ENCODE results near the gene ADD3. TPM values are rescaled to one million over a fixed set of nuclear protein-coding genes. Genes with fewer than 3 reads are reported as not detected.
A peak's percentile ranks its signal among the peaks of the same experiment; 100 is the strongest.

Gene ADD3
- total and polyA plus RNA-seq, 2 experiments from 2014 or later = 96.9 to 114 TPM

- Histone ChIP-seq H3K36me3 (no peaks in the 10 kb centered on the region), H3K27ac (no peak overlapping the region), H3K9me3 (ENCODE audit: low read depth) (no peaks in the 10 kb centered on the region), H3K4me3 (no peak overlapping the region), H3K27me3 (no peaks in the 10 kb centered on the region), H3K4me1 (ENCODE audit: low read depth) (peaks cover 17% of the 10 kb centered on the region)
- DNase-seq (ENCODE audit: low read depth in 1 of 2, low spot score in 1 of 2) = peak in 1 of 2 donors; percentile 69
- no peak for TF ChIP-seq CTCF (IDR thresholded peaks at IDR 0.05; ENCODE audit: low read depth, low read length)
Measured at GRCh38 chr10:110056822-110057221, 49.0 kb downstream of the ADD3 start.

GRCh38 chr10:110057456-110057855, 49.7 kb downstream of the ADD3 start:
- H3K9me3 ChIP-seq (ENCODE audit: low read depth) = no peaks in the 10 kb centered on the region
- peaks cover 17% of the 10 kb centered on the region for H3K4me1 ChIP-seq (ENCODE audit: low read depth)
- TF ChIP-seq CTCF (IDR thresholded peaks at IDR 0.05; ENCODE audit: low read depth, low read length) = no peak
- no peaks in the 10 kb centered on the region for H3K27me3 ChIP-seq
- DNase-seq (ENCODE audit: low read depth in 1 of 2, low spot score in 1 of 2) = no peak
- no peak overlapping the region for H3K27ac ChIP-seq
- H3K36me3 ChIP-seq = no peaks in the 10 kb centered on the region
- no peak overlapping the region for H3K4me3 ChIP-seq

- Histone ChIP-seq H3K9me3 (ENCODE audit: low read depth) (no peaks in the 10 kb centered on the region), H3K27me3 (no peaks in the 10 kb centered on the region), H3K4me1 (ENCODE audit: low read depth) (peaks cover 23% of the 10 kb centered on the region), H3K27ac (no peak overlapping the region), H3K4me3 (no peak overlapping the region), H3K36me3 (no peaks in the 10 kb centered on the region)
- TF ChIP-seq CTCF (IDR thresholded peaks at IDR 0.05; ENCODE audit: low read depth, low read length) = no peak
- no peak for DNase-seq (ENCODE audit: low read depth in 1 of 2, low spot score in 1 of 2)
Measured at GRCh38 chr10:110058212-110058611, 50.4 kb downstream of the ADD3 start.

GRCh38 chr10:110059925-110060324, 52.1 kb downstream of the ADD3 start:
- DNase-seq (ENCODE audit: low read depth in 1 of 2, low spot score in 1 of 2) = peak; percentile 31 to 68
- Histone ChIP-seq H3K9me3 (ENCODE audit: low read depth) (no peaks in the 10 kb centered on the region), H3K27ac (peak overlapping the region; percentile 54), H3K27me3 (no peaks in the 10 kb centered on the region), H3K36me3 (no peaks in the 10 kb centered on the region), H3K4me3 (no peak overlapping the region), H3K4me1 (ENCODE audit: low read depth) (peaks cover 23% of the 10 kb centered on the region)
- no peak for TF ChIP-seq CTCF (IDR thresholded peaks at IDR 0.05; ENCODE audit: low read depth, low read length)

- Histone ChIP-seq H3K27ac (no peak overlapping the region), H3K4me1 (ENCODE audit: low read depth) (peaks cover 23% of the 10 kb centered on the region), H3K4me3 (no peak overlapping the region), H3K27me3 (no peaks in the 10 kb centered on the region), H3K36me3 (no peaks in the 10 kb centered on the region), H3K9me3 (ENCODE audit: low read depth) (no peaks in the 10 kb centered on the region)
- DNase-seq (ENCODE audit: low read depth in 1 of 2, low spot score in 1 of 2) = no peak
- TF ChIP-seq CTCF (IDR thresholded peaks at IDR 0.05; ENCODE audit: low read depth, low read length) = no peak
Measured at GRCh38 chr10:110061687-110062086, 53.9 kb downstream of the ADD3 start.

GRCh38 chr10:110065269-110065668, 57.5 kb downstream of the ADD3 start:
- no peaks in the 10 kb centered on the region for H3K27me3 ChIP-seq
- no peaks in the 10 kb centered on the region for H3K9me3 ChIP-seq (ENCODE audit: low read depth)
- TF ChIP-seq CTCF (IDR thresholded peaks at IDR 0.05; ENCODE audit: low read depth, low read length) = no peak
- no peak overlapping the region for H3K27ac ChIP-seq
- no peaks in the 10 kb centered on the region for H3K36me3 ChIP-seq
- H3K4me1 ChIP-seq (ENCODE audit: low read depth) = peaks cover 39% of the 10 kb centered on the region
- DNase-seq (ENCODE audit: low read depth in 1 of 2, low spot score in 1 of 2) = no peak
- no peak overlapping the region for H3K4me3 ChIP-seq

All from cardiac muscle cell (in vitro differentiated cells and primary cell).